ENCODE data around the gene SPTSSB. TPM values are rescaled to one million over a fixed set of nuclear protein-coding genes. Genes with fewer than 3 reads are reported as not detected.

SPTSSB gene
- total RNA-seq, 1 donor from 2014 or later, result not detected

DNA sequence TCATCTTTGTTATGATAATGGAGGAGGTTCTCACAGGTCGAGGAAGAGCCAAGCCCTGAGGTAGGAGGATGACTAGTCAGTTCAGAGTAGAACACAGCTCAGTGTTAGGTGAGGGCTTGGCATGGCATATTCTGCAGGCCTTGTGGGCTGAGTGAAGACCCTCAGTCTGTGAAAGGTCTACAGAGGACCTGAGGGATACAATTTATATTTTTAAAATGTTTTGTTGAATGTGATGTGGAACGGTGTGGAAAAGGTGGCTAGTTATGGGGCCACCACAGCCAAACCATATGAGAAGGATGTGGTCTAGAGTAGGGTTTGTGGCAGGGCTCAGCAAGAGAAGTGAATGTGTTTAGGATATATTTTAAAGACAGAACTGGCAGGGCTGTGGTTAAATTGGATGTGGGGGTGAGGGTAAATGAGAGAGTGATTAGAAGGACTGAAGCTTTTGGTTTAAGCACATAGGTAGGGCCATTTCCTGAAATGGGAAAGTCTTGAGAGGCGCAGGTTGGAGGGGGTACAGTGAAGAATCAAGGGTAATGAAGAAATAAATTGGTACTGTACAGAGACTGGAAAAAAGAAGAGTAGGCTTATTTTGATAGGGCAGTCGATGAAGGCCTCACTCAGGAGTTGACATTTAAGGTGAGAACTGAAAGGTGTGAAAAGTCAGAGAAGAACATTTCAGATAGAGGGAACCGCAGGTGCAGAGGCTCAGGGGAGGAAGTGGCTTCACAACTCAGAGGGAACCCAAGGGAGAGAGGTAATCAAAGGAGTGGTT is 60.5 kb downstream of the SPTSSB start:
- H3K9me3 Mint-ChIP-seq (ENCODE audit: unreplicated experiment), result peaks cover 11% of the 10 kb centered on the region
- no peak for DNase-seq (ENCODE audit: extremely low spot score, unreplicated experiment)
- no peaks in the 10 kb centered on the region for H3K36me3 Mint-ChIP-seq (ENCODE audit: unreplicated experiment)
- no peak for TF ChIP-seq CTCF (IDR thresholded peaks at IDR 0.05)
- H3K4me3 Mint-ChIP-seq (ENCODE audit: unreplicated experiment), result no peak overlapping the region
- no peak overlapping the region for H3K27ac Mint-ChIP-seq (ENCODE audit: unreplicated experiment)
- no peaks in the 10 kb centered on the region for H3K4me1 Mint-ChIP-seq (ENCODE audit: unreplicated experiment)
- peaks cover 4% of the 10 kb centered on the region for H3K27me3 Mint-ChIP-seq (ENCODE audit: unreplicated experiment)

GRCh38 chr3:161305095-161305991 is 66.0 kb downstream of the SPTSSB start:
- H3K9me3 Mint-ChIP-seq (ENCODE audit: unreplicated experiment), result peaks cover 11% of the 10 kb centered on the region
- H3K27me3 Mint-ChIP-seq (ENCODE audit: unreplicated experiment), result peaks cover 3% of the 10 kb centered on the region
- H3K4me3 Mint-ChIP-seq (ENCODE audit: unreplicated experiment), result no peak overlapping the region
- H3K36me3 Mint-ChIP-seq (ENCODE audit: unreplicated experiment), result no peaks in the 10 kb centered on the region
- DNase-seq (ENCODE audit: extremely low spot score, unreplicated experiment), result no peak
- H3K4me1 Mint-ChIP-seq (ENCODE audit: unreplicated experiment), result no peaks in the 10 kb centered on the region
- no peak overlapping the region for H3K27ac Mint-ChIP-seq (ENCODE audit: unreplicated experiment)
- TF ChIP-seq CTCF (IDR thresholded peaks at IDR 0.05), result peak; percentile 68

GRCh38 chr3:161296814-161297213 is 74.5 kb downstream of the SPTSSB start:
- Mint-ChIP-seq H3K4me3 (ENCODE audit: unreplicated experiment) (no peak overlapping the region), H3K27ac (ENCODE audit: unreplicated experiment) (no peak overlapping the region), H3K27me3 (ENCODE audit: unreplicated experiment) (no peaks in the 10 kb centered on the region), H3K36me3 (ENCODE audit: unreplicated experiment) (no peaks in the 10 kb centered on the region), H3K9me3 (ENCODE audit: unreplicated experiment) (peaks cover 14% of the 10 kb centered on the region), H3K4me1 (ENCODE audit: unreplicated experiment) (no peaks in the 10 kb centered on the region)
- DNase-seq (ENCODE audit: extremely low spot score, unreplicated experiment), result no peak
- no peak for TF ChIP-seq CTCF (IDR thresholded peaks at IDR 0.05)

DNA sequence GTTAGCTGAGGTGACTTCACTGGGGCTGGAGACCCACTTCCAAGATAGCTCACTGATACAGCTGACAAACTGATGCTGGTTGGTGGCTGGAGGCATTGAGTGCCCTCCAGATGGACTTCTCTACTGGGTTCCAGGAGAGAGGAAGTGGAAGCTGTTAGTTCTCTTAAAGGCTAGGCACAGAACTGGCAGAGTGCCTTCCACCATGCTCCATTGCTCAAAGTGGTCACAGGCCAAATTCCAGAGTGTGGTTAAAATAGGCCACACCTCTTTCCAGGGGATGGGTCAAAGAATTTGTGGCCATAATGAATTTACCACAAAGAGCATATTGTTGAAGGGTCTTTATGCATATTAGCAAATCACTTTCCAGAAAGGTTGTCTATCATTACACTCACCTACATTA is 76.0 kb downstream of the SPTSSB start:
- Mint-ChIP-seq H3K4me1 (ENCODE audit: unreplicated experiment) (no peaks in the 10 kb centered on the region), H3K9me3 (ENCODE audit: unreplicated experiment) (peaks cover 14% of the 10 kb centered on the region), H3K4me3 (ENCODE audit: unreplicated experiment) (no peak overlapping the region), H3K27me3 (ENCODE audit: unreplicated experiment) (no peaks in the 10 kb centered on the region), H3K27ac (ENCODE audit: unreplicated experiment) (no peak overlapping the region), H3K36me3 (ENCODE audit: unreplicated experiment) (no peaks in the 10 kb centered on the region)
- TF ChIP-seq CTCF (IDR thresholded peaks at IDR 0.05), result no peak
- no peak for DNase-seq (ENCODE audit: extremely low spot score, unreplicated experiment)

Other genes starting within 250 kb of the SPTSSB start
- 58.7 and 60.9 TPM in 2 replicates for gene NMD3, start 150.2 kb downstream of the SPTSSB start, total RNA-seq
- gene OTOL1, start 125.3 kb upstream of the SPTSSB start, total RNA-seq, result not detected in 2 replicates